Activated CD8-positive, alpha-beta T cell treated with anti-CD3 and anti-CD28 coated beads for 36 hours (primary cell): ENCODE measurements around the gene OSBPL8. TPM values are rescaled to one million over a fixed set of nuclear protein-coding genes. Genes with fewer than 3 reads are reported as not detected.

ENCODE experiments used
- ATAC-seq: fragments of 200-7000 bp; cut with Tn5 transposase; one replicate; pipeline ENCODE4 v1.10.0; 2021; ENCODE audit warnings: mild to moderate bottlenecking, moderate library complexity
- CTCF ChIA-PET: fragments of 350-600 bp; sonication (Branson Sonifier 250); formaldehyde crosslinking; loops from one replicate; lab custom pipeline; 2021; ENCODE audit warnings: antibody characterized with exemption; lab: Charles Lee
- POLR2A ChIA-PET: fragments of 350-600 bp; sonication (Branson Sonifier 250); formaldehyde crosslinking; loops from one replicate; lab custom pipeline; 2021; ENCODE audit warnings: antibody characterized with exemption; lab: Charles Lee
- DNase-seq: peaks from one replicate; pipeline ENCODE4 v3.0.0-alpha.2; 2020
- H3K27ac Mint-ChIP-seq: one replicate; pipeline ENCODE4 v1.8.0; 2021; ENCODE audit warnings: mild to moderate bottlenecking, mixed read lengths
- H3K27me3 Mint-ChIP-seq: one replicate; pipeline ENCODE4 v1.8.0; 2021; ENCODE audit warnings: mixed read lengths
- H3K36me3 Mint-ChIP-seq: one replicate; pipeline ENCODE4 v1.8.0; 2021; ENCODE audit warnings: low read depth, mixed read lengths
- H3K4me1 Mint-ChIP-seq: one replicate; pipeline ENCODE4 v1.8.0; 2021; ENCODE audit warnings: low read depth, mixed read lengths
- H3K4me3 Mint-ChIP-seq: one replicate; pipeline ENCODE4 v1.8.0; 2021; ENCODE audit warnings: mild to moderate bottlenecking, moderate library complexity, mixed read lengths
- H3K9me3 Mint-ChIP-seq: one replicate; pipeline ENCODE4 v1.8.0; 2021; ENCODE audit warnings: mixed read lengths
- CTCF ChIP-seq: fragments of 200-600 bp; IDR thresholded peaks from one replicate; pipeline ENCODE4 v1.8.0; 2022; ENCODE audit warnings: antibody characterized with exemption, mild to moderate bottlenecking
- intact Hi-C: fragments of 100-400 bp; cut with micrococcal nuclease; formaldehyde crosslinking; loops from one replicate; pipeline ENCODE4 v1.10.0; 2022
- total RNA-seq, 2 experiments: library from RNA; stranded (reverse); gene quantifications; one replicate each; pipeline ENCODE4 v1.2.3, GENCODE V29; 2021

OSBPL8 gene
- total RNA-seq, 2 experiments from 2014 or later: 81.1 to 85.6 TPM

GRCh38 chr12:76568130-76568529, 8.6 kb upstream of the OSBPL8 start:
- peaks cover 7% of the 10 kb centered on the region for H3K4me1 Mint-ChIP-seq
- ATAC-seq (no peak), DNase-seq (no peak)
- no peaks in the 10 kb centered on the region for H3K9me3 Mint-ChIP-seq
- no peak overlapping the region for H3K4me3 Mint-ChIP-seq
- intact Hi-C loops: no loop called here
- H3K36me3 Mint-ChIP-seq: no peaks in the 10 kb centered on the region
- H3K27me3 Mint-ChIP-seq: no peaks in the 10 kb centered on the region
- ChIA-PET POLR2A (interaction anchor here (0.6 kb wide), 1 partner anchor 335 kb away, joined by 3 read pairs; no protein-coding TSS in a partner anchor), CTCF (no interaction called here)
- no peak overlapping the region for H3K27ac Mint-ChIP-seq
- no peak for TF ChIP-seq CTCF

- CTCF ChIA-PET: no interaction called here
- no peak for TF ChIP-seq CTCF
- no peak overlapping the region for H3K4me3 Mint-ChIP-seq
- no peak overlapping the region for H3K27ac Mint-ChIP-seq
- POLR2A ChIA-PET: no interaction called here
- ATAC-seq (no peak), DNase-seq (no peak)
- H3K9me3 Mint-ChIP-seq: no peaks in the 10 kb centered on the region
- no peaks in the 10 kb centered on the region for H3K27me3 Mint-ChIP-seq
- intact Hi-C loops: no loop called here
- peaks cover 9% of the 10 kb centered on the region for H3K4me1 Mint-ChIP-seq
- no peaks in the 10 kb centered on the region for H3K36me3 Mint-ChIP-seq
These were observed 3.5 kb upstream of the OSBPL8 start for GRCh38 chr12:76563061-76563460.

- POLR2A ChIA-PET: interaction anchor here (1.1 kb wide), 1 partner anchor 324 kb away, joined by 3 read pairs; no protein-coding TSS in a partner anchor
- no peaks in the 10 kb centered on the region for H3K27me3 Mint-ChIP-seq
- no peak overlapping the region for H3K27ac Mint-ChIP-seq
These were observed 2.6 kb upstream of the OSBPL8 start for GRCh38 chr12:76562130-76562529.

GRCh38 chr12:76560086-76560491, 518 bp upstream of the OSBPL8 start:
- intact Hi-C loops: no loop called here
- no peaks in the 10 kb centered on the region for H3K9me3 Mint-ChIP-seq
- no peak for TF ChIP-seq CTCF
- H3K4me1 Mint-ChIP-seq: peaks cover 28% of the 10 kb centered on the region
- ChIA-PET POLR2A (interaction anchor here (0.7 to 2.7 kb wide), 5 partner anchors 14 to 477 kb away, joined by 3 to 29 read pairs (median 4); partner anchors contain the start of gene NAP1L1), CTCF (interaction anchor here (0.8 to 2.0 kb wide), 2 partner anchors 26 to 27 kb away, joined by 3 to 6 read pairs; no protein-coding TSS in a partner anchor)
- DNase-seq (no peak), ATAC-seq (no peak)
- H3K4me3 Mint-ChIP-seq: peak overlapping the region; percentile 91
- H3K36me3 Mint-ChIP-seq: peaks cover 7% of the 10 kb centered on the region
- H3K27me3 Mint-ChIP-seq: no peaks in the 10 kb centered on the region
- H3K27ac Mint-ChIP-seq: peak overlapping the region; percentile 95

More at GRCh38 chr12:76562130-76562529, 2.6 kb upstream of the OSBPL8 start:
- CTCF ChIA-PET: no interaction called here
- intact Hi-C loops: no loop called here
- Mint-ChIP-seq H3K36me3 (no peaks in the 10 kb centered on the region), H3K9me3 (no peaks in the 10 kb centered on the region), H3K4me3 (no peak overlapping the region), H3K4me1 (peaks cover 13% of the 10 kb centered on the region)
- no peak for ATAC-seq
- no peak for TF ChIP-seq CTCF
- DNase-seq: no peak

GRCh38 chr12:76558684-76559399, 729 bp downstream of the OSBPL8 start:
- Mint-ChIP-seq H3K27ac (peak overlapping the region; percentile 97), H3K27me3 (no peaks in the 10 kb centered on the region), H3K36me3 (peaks cover 7% of the 10 kb centered on the region), H3K4me1 (peaks cover 39% of the 10 kb centered on the region), H3K4me3 (peak overlapping the region; percentile 91), H3K9me3 (no peaks in the 10 kb centered on the region)
- intact Hi-C loops: loop anchor here (5.0 to 10.0 kb wide), 2 partner anchors 84 to 472 kb away; no protein-coding TSS in a partner anchor
- ATAC-seq (peak; percentile 79), DNase-seq (peak; percentile 93)
- ChIA-PET CTCF (interaction anchor here (0.9 to 2.0 kb wide), 3 partner anchors 28 to 103 kb away, joined by 3 to 6 read pairs (median 3); no protein-coding TSS in a partner anchor), POLR2A (interaction anchor here (0.6 to 2.7 kb wide), 14 partner anchors 8 to 1168 kb away, joined by 3 to 29 read pairs (median 4); partner anchors contain the start of genes BBS10, GLIPR1L2, NAP1L1 and ZDHHC17)
- TF ChIP-seq CTCF: no peak
